GM18873 (cell line): ENCODE measurements around the gene ZFYVE1.
"Not testable (repeated sequence)": the region's sequence is repeated elsewhere in the genome, so short reads cannot be mapped to it uniquely, and the experiment has no call there.

Source experiments
- ATAC-seq: cut with Tn5 transposase; IDR thresholded peaks from one replicate; pipeline ENCODE4 v1.9.1; 2021; ENCODE audit warnings: mild to moderate bottlenecking, moderate library complexity, moderate number of reproducible peaks; ENCODE audit not compliant: unreplicated experiment, low FRiP score

The ZFYVE1 gene

GRCh38 chr14:72961579-72962335 is 65.1 kb downstream of the ZFYVE1 start:
- ATAC-seq, result no peak

GRCh38 chr14:72961016-72961415 is 65.9 kb downstream of the ZFYVE1 start:
- not testable (repeated sequence) for ATAC-seq

GRCh38 chr14:72958548-72958947 is 68.4 kb downstream of the ZFYVE1 start:
- no peak for ATAC-seq

GRCh38 chr14:72957213-72957612 is 69.7 kb downstream of the ZFYVE1 start:
- no peak for ATAC-seq

GRCh38 chr14:72956741-72957140 is 70.2 kb downstream of the ZFYVE1 start:
- not testable (repeated sequence) for ATAC-seq

DNA sequence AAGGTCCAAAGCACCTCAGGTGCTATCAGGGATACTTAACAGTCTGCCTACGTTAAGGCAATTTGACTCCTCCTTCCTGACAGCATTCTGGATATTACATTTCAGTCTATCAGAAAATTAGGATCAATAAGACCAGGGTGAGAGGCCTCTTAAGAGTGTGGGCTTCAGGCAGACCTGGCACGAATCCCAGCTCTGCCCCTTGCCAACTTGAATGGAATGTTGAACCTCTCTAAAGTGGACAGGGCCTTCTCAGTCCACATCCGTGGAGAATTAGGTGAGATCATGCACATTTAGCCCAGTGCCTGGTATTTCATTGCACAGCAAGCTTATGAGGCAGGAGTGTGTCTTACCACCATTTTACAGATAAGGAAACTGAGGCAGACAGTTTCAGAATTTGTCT is 74.7 kb downstream of the ZFYVE1 start:
- ATAC-seq, result no peak

GRCh38 chr14:72948481-72949138 is 78.3 kb downstream of the ZFYVE1 start:
- ATAC-seq, result no peak

DNA sequence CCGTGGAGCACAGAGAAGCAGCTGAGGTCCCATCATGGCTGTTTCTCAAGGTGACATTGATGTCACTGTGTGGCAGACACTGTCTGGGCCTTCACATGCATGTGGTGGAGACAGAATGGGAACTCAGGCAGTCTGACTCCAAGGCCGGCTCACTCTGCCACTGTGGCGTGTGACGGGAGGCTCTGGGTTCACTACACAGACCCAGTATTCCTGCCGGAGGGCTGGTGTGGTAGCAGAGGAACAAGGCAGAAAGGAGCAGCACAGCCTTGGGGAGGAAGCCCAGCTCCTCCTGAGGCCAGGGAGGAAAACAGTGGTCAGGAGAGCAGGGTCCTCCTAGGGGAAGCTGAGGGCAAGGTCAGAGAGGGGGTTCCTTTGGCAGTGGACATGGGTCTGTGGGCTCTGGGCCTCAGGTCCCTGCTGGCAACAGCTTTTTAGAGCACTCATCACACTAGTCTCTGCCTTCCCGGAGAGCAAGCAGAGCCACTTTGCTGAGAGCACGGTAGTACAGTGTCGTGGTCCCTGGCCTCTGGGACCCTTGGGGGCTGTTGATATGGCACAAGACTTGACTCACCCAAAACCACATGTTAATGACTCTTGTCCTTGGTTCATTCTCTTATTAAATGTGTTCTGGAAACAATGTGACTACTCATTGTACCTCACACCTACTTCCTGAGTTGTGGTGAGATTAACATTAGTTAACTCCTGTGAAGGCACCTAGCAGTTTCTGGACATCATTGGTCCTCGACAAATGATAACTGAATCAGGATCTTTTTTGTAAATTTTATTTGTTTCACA is 79.3 kb downstream of the ZFYVE1 start:
- no peak for ATAC-seq

GRCh38 chr14:72946491-72946890 is 80.4 kb downstream of the ZFYVE1 start:
- no peak for ATAC-seq

GRCh38 chr14:72945356-72946027 is 81.4 kb downstream of the ZFYVE1 start:
- ATAC-seq, result no peak

DNA sequence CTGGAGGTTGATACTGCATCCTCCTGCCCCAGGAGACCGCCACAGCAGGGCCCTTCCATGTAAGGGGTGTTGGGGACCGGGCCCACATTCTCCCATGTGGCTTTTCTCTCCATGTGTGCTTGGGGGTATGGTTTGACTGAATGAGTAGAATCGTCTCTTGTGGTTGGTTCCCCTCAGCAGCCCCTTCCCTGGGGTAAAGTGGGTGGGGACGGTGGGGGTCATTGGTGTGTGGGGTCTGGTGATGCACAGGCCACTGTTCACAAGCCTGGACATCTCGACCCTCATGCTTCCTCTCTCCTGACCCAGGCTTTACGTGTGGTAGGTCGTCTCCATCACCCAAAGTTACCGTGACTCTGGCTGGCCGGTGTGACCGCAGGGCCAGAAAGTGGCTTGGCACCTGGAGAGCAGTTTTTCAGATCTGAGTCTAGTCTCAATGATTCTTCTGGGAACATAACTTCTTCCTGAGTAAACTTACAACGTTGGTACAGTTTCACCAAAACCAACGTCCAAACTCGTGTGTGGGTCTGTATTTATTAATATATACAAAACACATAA is 83.0 kb downstream of the ZFYVE1 start:
- ATAC-seq, result no peak

GRCh38 chr14:72942934-72943333 is 84.0 kb downstream of the ZFYVE1 start:
- no peak for ATAC-seq

DNA sequence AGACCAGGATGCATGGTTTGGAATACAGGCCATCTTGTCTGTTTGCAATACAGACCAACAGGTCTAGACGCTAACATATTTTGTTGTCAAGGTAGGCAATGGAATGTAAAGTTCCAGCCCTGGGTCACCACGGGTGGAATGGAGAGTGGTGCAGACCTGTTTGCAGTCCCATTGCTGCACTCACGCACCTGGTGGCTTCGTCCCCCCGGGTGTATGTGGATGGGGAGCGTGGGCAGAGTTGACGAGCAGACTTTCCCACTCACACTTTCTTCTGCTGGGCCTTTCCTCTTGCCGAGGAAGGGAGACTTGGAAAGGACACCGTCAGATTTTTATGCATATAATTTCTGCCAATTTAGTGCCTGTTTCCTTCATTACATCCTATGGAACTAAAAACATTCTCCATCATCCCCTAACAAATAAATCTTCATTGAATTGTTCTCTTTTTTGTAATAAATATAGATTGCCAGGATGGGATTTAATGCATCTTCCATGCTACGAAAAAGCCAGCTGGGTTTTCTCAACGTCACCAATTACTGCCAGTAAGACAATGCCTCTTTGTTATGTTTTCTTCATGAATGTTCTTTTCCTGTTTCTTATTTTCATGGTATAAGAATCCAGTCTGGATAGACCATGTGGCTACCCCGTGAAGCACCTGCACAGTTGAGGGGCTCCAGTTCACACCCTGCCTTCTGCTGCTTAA is 85.5 kb downstream of the ZFYVE1 start:
- no peak for ATAC-seq

- ATAC-seq, result no peak
Observed at GRCh38 chr14:72939630-72940029, 87.3 kb downstream of the ZFYVE1 start.

GRCh38 chr14:72932893-72933292 is 94.0 kb downstream of the ZFYVE1 start:
- ATAC-seq, result no peak

DNA sequence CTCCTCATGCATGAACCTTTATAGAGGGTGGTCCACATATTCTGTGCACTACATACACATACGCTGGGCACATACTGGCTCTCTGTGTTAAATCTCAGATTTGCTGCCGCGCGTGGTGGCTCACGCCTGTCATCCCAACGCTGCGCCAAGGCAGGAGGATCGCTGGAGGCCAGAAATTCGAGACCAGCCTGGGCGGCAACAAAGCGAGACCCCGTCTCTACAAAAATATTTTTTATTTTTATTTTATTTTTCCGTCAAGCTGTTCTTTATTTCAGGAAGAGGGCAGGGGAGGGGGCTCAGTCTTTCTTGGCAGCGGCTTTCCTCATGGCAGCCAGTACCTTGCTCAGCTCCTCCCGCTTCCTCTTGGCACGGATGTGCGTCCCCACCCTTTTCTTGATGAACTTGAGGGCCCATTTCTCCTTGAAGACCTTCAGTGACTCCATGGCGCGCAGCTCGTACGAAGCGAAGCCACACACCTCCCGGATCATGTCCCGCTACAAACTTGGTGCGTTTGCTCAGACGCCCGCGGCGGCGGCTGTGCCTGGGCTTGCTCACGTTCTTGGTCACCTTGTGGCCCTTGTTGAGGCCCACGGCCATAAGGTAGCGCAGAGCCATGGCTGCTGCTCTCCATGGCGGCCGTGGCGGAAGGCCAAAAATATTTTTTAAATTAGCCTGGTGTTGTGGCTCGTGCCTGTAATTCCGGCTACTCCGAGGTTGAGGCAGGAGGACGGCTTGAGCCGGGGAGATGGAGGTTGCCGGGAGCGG is 97.4 kb downstream of the ZFYVE1 start:
- no peak for ATAC-seq

DNA sequence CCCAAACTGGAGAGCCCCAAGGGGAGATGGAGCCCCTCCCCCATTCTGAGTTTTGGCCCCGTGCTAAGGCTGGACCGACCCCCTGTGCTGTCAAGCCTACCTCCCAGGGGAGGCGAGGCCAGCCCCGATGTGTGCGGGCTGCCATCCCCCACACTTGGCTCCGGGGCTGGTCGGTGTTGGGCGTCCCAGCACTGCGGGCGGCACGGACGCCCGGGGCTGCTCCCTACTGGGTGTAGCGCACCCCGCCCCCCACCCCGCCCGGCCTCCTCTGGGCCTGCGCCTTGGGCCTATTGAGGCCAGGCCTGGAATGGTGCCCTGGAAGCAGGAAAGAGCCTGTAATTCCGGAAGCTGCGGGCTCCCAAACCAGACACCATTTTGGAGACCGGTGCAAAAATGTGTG is 98.0 kb downstream of the ZFYVE1 start:
- no peak for ATAC-seq

DNA sequence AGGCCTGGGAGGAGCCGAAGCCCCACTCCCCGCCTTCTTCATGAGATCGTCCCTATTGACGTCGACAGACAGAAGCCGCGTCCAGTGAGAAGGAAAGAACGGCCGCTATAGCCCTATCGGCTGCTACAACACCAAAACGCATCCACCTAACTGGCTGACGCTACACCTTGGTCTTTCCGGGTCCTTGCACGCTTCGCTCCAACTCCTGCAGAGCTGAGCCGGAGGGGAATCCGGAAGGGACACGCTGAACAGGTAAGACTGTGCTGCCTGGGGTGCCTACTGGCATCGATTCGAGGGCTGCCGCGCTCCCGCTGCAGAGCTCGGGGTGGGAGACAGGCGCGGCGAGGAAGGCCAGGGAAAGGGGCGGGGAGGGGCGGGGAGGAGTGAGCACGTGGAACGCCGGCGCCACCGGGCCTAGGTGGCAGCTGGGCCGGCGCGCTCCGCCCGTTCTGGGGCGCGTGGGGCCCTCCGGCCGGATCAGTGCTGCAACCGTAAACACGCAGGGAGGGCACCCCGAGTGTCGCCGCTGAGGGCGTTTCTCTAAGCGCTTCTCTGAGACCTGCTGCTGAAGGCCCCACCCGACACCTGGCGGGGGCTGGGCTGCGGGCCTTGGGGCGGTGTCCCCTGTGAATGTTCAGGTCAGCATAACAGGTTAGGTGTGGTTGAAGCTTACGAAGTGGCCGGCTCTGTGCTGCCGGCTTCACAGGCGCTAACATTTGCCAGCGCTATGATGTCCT is 100.4 kb downstream of the ZFYVE1 start, which contains the start of gene DCAF4:
Gene DCAF4, plus strand, starts transcription at position 173 of the 737 bp plus-strand sequence. CDS start 11,515 bp downstream, outside the sequence.
- peak; percentile 91 for ATAC-seq
